Measurements from ENCODE around the gene GTF3C5. TPM values are rescaled to one million over a fixed set of nuclear protein-coding genes. Genes with fewer than 3 reads are reported as not detected.
A peak's percentile ranks its signal among the peaks of the same experiment; 100 is the strongest.

GTF3C5 gene
- total and polyA plus RNA-seq, 10 of the 15 experiments (the other 5 are each of a cell fraction or from before 2014, with no cell fraction given) = 2.2 to 81.1 (median 68.7) TPM

Small RNA genes within 50 kb of the gene (microRNA-seq; reads per million reads assigned to microRNA genes)
- 2.4 reads per million, percentile 9 among the genes with 10 or more reads in this experiment for gene MIR6877

Small RNA genes within 50 kb of the gene (small RNA-seq; reads per million reads assigned to genes)
- 0.23 reads per million for gene MIR6877

Other genes starting within 250 kb of the GTF3C5 start
Only the 7 nearest of the 9 such genes appear.
- gene AK8, start 152.7 kb upstream of the GTF3C5 start, total RNA-seq (2014; rRNA removed) = not detected in 2 replicates
- not detected in 2 replicates for gene AK8, start 152.7 kb upstream of the GTF3C5 start, total RNA-seq (2014; rRNA removed; fragmentation: Illumina TruSeq; extraction: Trizol)
- not detected in 2 replicates for gene AK8, start 152.7 kb upstream of the GTF3C5 start, total RNA-seq (2021)
- gene AK8, start 152.7 kb upstream of the GTF3C5 start, polyA plus RNA-seq (2011; rRNA removed) = 0.09 and 0.12 TPM in 2 replicates
- 0.03 TPM in 1 of 2 replicates, not detected in the other for gene AK8, start 152.7 kb upstream of the GTF3C5 start, polyA plus RNA-seq (2014; fragmentation: Illumina TruSeq; extraction: Trizol)
- not detected for gene AK8, start 152.7 kb upstream of the GTF3C5 start, polyA plus RNA-seq (2014; fragmentation: Nextera tagmentation; extraction: Ambion mirVana)
- 0.04 TPM in 1 of 2 replicates, not detected in the other for gene AK8, start 152.7 kb upstream of the GTF3C5 start, polyA plus RNA-seq (2014; rRNA removed)
- under 1 TPM; 0.06 to 0.08 TPM for gene AK8, start 152.7 kb upstream of the GTF3C5 start, polyA plus RNA-seq (2016; fragmentation: Nextera tagmentation; extraction: Ambion mirVana)
- 0.68 and 0.82 TPM in 2 replicates for gene SPACA9, start 152.1 kb upstream of the GTF3C5 start, total RNA-seq (2014; rRNA removed)
- 0.69 and 1.0 TPM in 2 replicates for gene SPACA9, start 152.1 kb upstream of the GTF3C5 start, total RNA-seq (2014; rRNA removed; fragmentation: Illumina TruSeq; extraction: Trizol)
- 1.6 and 2.1 TPM in 2 replicates for gene SPACA9, start 152.1 kb upstream of the GTF3C5 start, total RNA-seq (2021)
- gene SPACA9, start 152.1 kb upstream of the GTF3C5 start, polyA plus RNA-seq (2011; rRNA removed) = 0.19 and 0.72 TPM in 2 replicates
- gene SPACA9, start 152.1 kb upstream of the GTF3C5 start, polyA plus RNA-seq (2014; fragmentation: Illumina TruSeq; extraction: Trizol) = 0.25 and 1.0 TPM in 2 replicates
- gene SPACA9, start 152.1 kb upstream of the GTF3C5 start, polyA plus RNA-seq (2014; fragmentation: Nextera tagmentation; extraction: Ambion mirVana) = 1 to 10 TPM in 1 of 2 experiments, under 1 TPM in 1; 0.71 to 1.2 TPM
- gene SPACA9, start 152.1 kb upstream of the GTF3C5 start, polyA plus RNA-seq (2014; rRNA removed) = 0.60 and 0.73 TPM in 2 replicates
- gene SPACA9, start 152.1 kb upstream of the GTF3C5 start, polyA plus RNA-seq (2016; fragmentation: Nextera tagmentation; extraction: Ambion mirVana) = 1 to 10 TPM; 1.6 to 2.9 TPM
- 15.6 and 16.0 TPM in 2 replicates for gene TSC1, start 86.4 kb upstream of the GTF3C5 start, total RNA-seq (2014; rRNA removed)
- gene TSC1, start 86.4 kb upstream of the GTF3C5 start, total RNA-seq (2014; rRNA removed; fragmentation: Illumina TruSeq; extraction: Trizol) = 14.3 and 15.8 TPM in 2 replicates
- gene TSC1, start 86.4 kb upstream of the GTF3C5 start, total RNA-seq (2021) = 24.1 and 25.4 TPM in 2 replicates
- 37.6 and 48.0 TPM in 2 replicates for gene TSC1, start 86.4 kb upstream of the GTF3C5 start, polyA plus RNA-seq (2011; rRNA removed)
- 21.2 and 26.3 TPM in 2 replicates for gene TSC1, start 86.4 kb upstream of the GTF3C5 start, polyA plus RNA-seq (2014; fragmentation: Illumina TruSeq; extraction: Trizol)
- 1 to 10 TPM; 4.0 to 4.6 TPM for gene TSC1, start 86.4 kb upstream of the GTF3C5 start, polyA plus RNA-seq (2014; fragmentation: Nextera tagmentation; extraction: Ambion mirVana)
- 13.2 and 14.3 TPM in 2 replicates for gene TSC1, start 86.4 kb upstream of the GTF3C5 start, polyA plus RNA-seq (2014; rRNA removed)
- 10 to 100 TPM; 14.0 to 16.6 TPM for gene TSC1, start 86.4 kb upstream of the GTF3C5 start, polyA plus RNA-seq (2016; fragmentation: Nextera tagmentation; extraction: Ambion mirVana)
- gene GFI1B, start 52.3 kb upstream of the GTF3C5 start, total RNA-seq (2014; rRNA removed) = not detected in 2 replicates
- not detected in 2 replicates for gene GFI1B, start 52.3 kb upstream of the GTF3C5 start, total RNA-seq (2014; rRNA removed; fragmentation: Illumina TruSeq; extraction: Trizol)
- gene GFI1B, start 52.3 kb upstream of the GTF3C5 start, total RNA-seq (2021) = not detected in 2 replicates
- gene GFI1B, start 52.3 kb upstream of the GTF3C5 start, polyA plus RNA-seq (2011; rRNA removed) = 0.11 and 0.29 TPM in 2 replicates
- gene GFI1B, start 52.3 kb upstream of the GTF3C5 start, polyA plus RNA-seq (2014; fragmentation: Illumina TruSeq; extraction: Trizol) = 0.04 TPM in 1 of 2 replicates, not detected in the other
- gene GFI1B, start 52.3 kb upstream of the GTF3C5 start, polyA plus RNA-seq (2014; fragmentation: Nextera tagmentation; extraction: Ambion mirVana) = not detected
- not detected in 2 replicates for gene GFI1B, start 52.3 kb upstream of the GTF3C5 start, polyA plus RNA-seq (2014; rRNA removed)
- under 1 TPM in 1 of 2 experiments, not detected in 1; 0.05 TPM for gene GFI1B, start 52.3 kb upstream of the GTF3C5 start, polyA plus RNA-seq (2016; fragmentation: Nextera tagmentation; extraction: Ambion mirVana)
- gene CEL, start 31.0 kb downstream of the GTF3C5 start, total RNA-seq (2014; rRNA removed) = 0.23 and 0.27 TPM in 2 replicates
- gene CEL, start 31.0 kb downstream of the GTF3C5 start, total RNA-seq (2014; rRNA removed; fragmentation: Illumina TruSeq; extraction: Trizol) = 0.36 and 0.41 TPM in 2 replicates
- 4.1 and 4.6 TPM in 2 replicates for gene CEL, start 31.0 kb downstream of the GTF3C5 start, total RNA-seq (2021)
- 0.04 and 0.15 TPM in 2 replicates for gene CEL, start 31.0 kb downstream of the GTF3C5 start, polyA plus RNA-seq (2011; rRNA removed)
- 0.25 and 0.51 TPM in 2 replicates for gene CEL, start 31.0 kb downstream of the GTF3C5 start, polyA plus RNA-seq (2014; fragmentation: Illumina TruSeq; extraction: Trizol)
- gene CEL, start 31.0 kb downstream of the GTF3C5 start, polyA plus RNA-seq (2014; fragmentation: Nextera tagmentation; extraction: Ambion mirVana) = not detected
- gene CEL, start 31.0 kb downstream of the GTF3C5 start, polyA plus RNA-seq (2014; rRNA removed) = 0.80 and 1.2 TPM in 2 replicates
- gene CEL, start 31.0 kb downstream of the GTF3C5 start, polyA plus RNA-seq (2016; fragmentation: Nextera tagmentation; extraction: Ambion mirVana) = under 1 TPM; 0.05 to 0.15 TPM
- 29.7 and 34.1 TPM in 2 replicates for gene RALGDS, start 90.2 kb downstream of the GTF3C5 start, total RNA-seq (2014; rRNA removed)
- gene RALGDS, start 90.2 kb downstream of the GTF3C5 start, total RNA-seq (2014; rRNA removed; fragmentation: Illumina TruSeq; extraction: Trizol) = 17.4 and 19.3 TPM in 2 replicates
- gene RALGDS, start 90.2 kb downstream of the GTF3C5 start, total RNA-seq (2021) = 30.1 and 33.3 TPM in 2 replicates
- gene RALGDS, start 90.2 kb downstream of the GTF3C5 start, polyA plus RNA-seq (2011; rRNA removed) = 33.7 and 48.6 TPM in 2 replicates
- gene RALGDS, start 90.2 kb downstream of the GTF3C5 start, polyA plus RNA-seq (2014; fragmentation: Illumina TruSeq; extraction: Trizol) = 8.4 and 23.1 TPM in 2 replicates
- 1 to 10 TPM; 1.3 to 2.0 TPM for gene RALGDS, start 90.2 kb downstream of the GTF3C5 start, polyA plus RNA-seq (2014; fragmentation: Nextera tagmentation; extraction: Ambion mirVana)
- gene RALGDS, start 90.2 kb downstream of the GTF3C5 start, polyA plus RNA-seq (2014; rRNA removed) = 43.7 and 49.3 TPM in 2 replicates
- gene RALGDS, start 90.2 kb downstream of the GTF3C5 start, polyA plus RNA-seq (2016; fragmentation: Nextera tagmentation; extraction: Ambion mirVana) = 10 to 100 TPM in 1 of 2 experiments, 1 to 10 TPM in 1; 7.6 to 13.3 TPM
- 0.68 and 1.5 TPM in 2 replicates for gene GBGT1, start 132.9 kb downstream of the GTF3C5 start, total RNA-seq (2014; rRNA removed)
- 0.45 and 0.74 TPM in 2 replicates for gene GBGT1, start 132.9 kb downstream of the GTF3C5 start, total RNA-seq (2014; rRNA removed; fragmentation: Illumina TruSeq; extraction: Trizol)
- 1.3 and 1.4 TPM in 2 replicates for gene GBGT1, start 132.9 kb downstream of the GTF3C5 start, total RNA-seq (2021)
- gene GBGT1, start 132.9 kb downstream of the GTF3C5 start, polyA plus RNA-seq (2011; rRNA removed) = 0.59 and 1.8 TPM in 2 replicates
- gene GBGT1, start 132.9 kb downstream of the GTF3C5 start, polyA plus RNA-seq (2014; fragmentation: Illumina TruSeq; extraction: Trizol) = 0.33 and 0.53 TPM in 2 replicates
- under 1 TPM; 0.08 to 0.11 TPM for gene GBGT1, start 132.9 kb downstream of the GTF3C5 start, polyA plus RNA-seq (2014; fragmentation: Nextera tagmentation; extraction: Ambion mirVana)
- 1.4 and 1.9 TPM in 2 replicates for gene GBGT1, start 132.9 kb downstream of the GTF3C5 start, polyA plus RNA-seq (2014; rRNA removed)
- gene GBGT1, start 132.9 kb downstream of the GTF3C5 start, polyA plus RNA-seq (2016; fragmentation: Nextera tagmentation; extraction: Ambion mirVana) = under 1 TPM; 0.12 to 0.28 TPM